Fibroblast of the aortic adventitia (primary cell): ENCODE data around the gene TMEM25. TPM values are rescaled to one million over a fixed set of nuclear protein-coding genes. Genes with fewer than 3 reads are reported as not detected.

Experiments
- DNase-seq: peaks from one replicate; pipeline ENCODE4 v3.0.0-alpha.2; 2010; ENCODE audit warnings: low read depth
- H3K4me3 ChIP-seq: 2 replicates; pipeline ENCODE4 v1.5.1; 2011; ENCODE audit warnings: low read depth, mild to moderate bottlenecking, control low read depth, low read length, moderate library complexity
- CTCF ChIP-seq: IDR thresholded peaks from 2 replicates; pipeline ENCODE4 v1.5.1; 2011; ENCODE audit warnings: mild to moderate bottlenecking, low read length, control low read depth, inconsistent platforms; ENCODE audit not compliant: insufficient read depth
- total RNA-seq: library from RNA; depleted of rRNA; stranded (reverse); fragments of >200 nt; gene quantifications from 2 replicates; pipeline ENCODE4 v1.2.3, GENCODE V29; 2012; ENCODE audit warnings: low replicate concordance

TMEM25 gene
- total RNA-seq, 1 donor: 10.3 TPM

GRCh38 chr11:118503216-118503615, 27.8 kb upstream of the TMEM25 start:
- TF ChIP-seq CTCF: no peak
- no peak for DNase-seq
- H3K4me3 ChIP-seq: no peak overlapping the region

GRCh38 chr11:118511601-118512000, 19.4 kb upstream of the TMEM25 start:
- no peak overlapping the region for H3K4me3 ChIP-seq
- TF ChIP-seq CTCF: no peak
- DNase-seq: no peak

GRCh38 chr11:118514103-118514502, 16.9 kb upstream of the TMEM25 start:
- no peak overlapping the region for H3K4me3 ChIP-seq
- no peak for TF ChIP-seq CTCF

GRCh38 chr11:118519549-118519948, 11.4 kb upstream of the TMEM25 start:
- no peak for TF ChIP-seq CTCF
- no peak overlapping the region for H3K4me3 ChIP-seq
- DNase-seq: no peak

More at GRCh38 chr11:118514103-118514502, 16.9 kb upstream of the TMEM25 start:
- no peak for DNase-seq

GRCh38 chr11:118521892-118522311, 9.1 kb upstream of the TMEM25 start:
- no peak overlapping the region for H3K4me3 ChIP-seq
- no peak for TF ChIP-seq CTCF
- DNase-seq: no peak

GRCh38 chr11:118522571-118523072, 8.4 kb upstream of the TMEM25 start:
- TF ChIP-seq CTCF: peak; percentile 45
- no peak overlapping the region for H3K4me3 ChIP-seq
- DNase-seq: peak; percentile 27

- no peak for DNase-seq
- no peak for TF ChIP-seq CTCF
- no peak overlapping the region for H3K4me3 ChIP-seq
These were observed 6.6 kb upstream of the TMEM25 start for GRCh38 chr11:118524356-118524755.
